Stimulated activated CD8-positive, alpha-beta memory T cell treated with anti-CD3 and anti-CD28 coated beads, Interleukin-7, amount 100 ng/mL, for 4 hours (primary cell): ENCODE data around the gene USP7.
"Not testable (repeated sequence)": the region's sequence is repeated elsewhere in the genome, so short reads cannot be mapped to it uniquely, and the experiment has no call there.

Experiments
- DNase-seq, 2 donors: peaks; one replicate each; pipeline ENCODE4 v3.0.0-alpha.2; 2020; ENCODE audit warnings: low read depth in 2 of 2

The USP7 gene

DNA sequence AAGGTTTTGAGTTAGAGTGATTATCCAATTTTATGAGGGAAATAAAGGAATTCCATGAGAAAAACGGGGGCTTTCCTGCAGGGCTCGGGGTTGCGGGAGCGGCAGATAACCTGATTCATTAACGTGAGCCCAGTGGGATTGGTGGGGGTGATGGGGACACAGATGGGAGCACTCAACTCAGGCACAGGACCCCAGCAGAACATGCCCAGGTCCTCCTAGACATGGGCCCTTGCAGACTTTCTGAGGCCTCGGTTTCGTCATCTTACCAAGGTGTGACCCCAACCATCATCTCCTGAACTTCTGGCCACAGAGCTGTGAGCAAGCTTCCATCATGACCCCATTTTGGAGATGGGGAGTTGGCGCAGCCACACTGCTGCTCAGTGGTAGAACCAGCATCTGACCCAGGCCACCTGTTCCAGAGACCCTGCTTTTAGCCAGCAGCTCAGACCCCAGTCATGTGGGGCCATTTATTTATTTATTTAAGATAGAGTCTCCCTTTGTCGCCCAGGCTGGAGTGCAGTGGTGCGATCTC, 117.2 kb downstream of the USP7 start:
- no peak for DNase-seq

- no peak for DNase-seq
Observed at GRCh38 chr16:8845699-8846298, 117.9 kb downstream of the USP7 start.

- DNase-seq, result not testable (repeated sequence)
Observed at GRCh38 chr16:8843296-8843695, 120.4 kb downstream of the USP7 start.
